H9 (cell line): ENCODE data around the gene DNAH1. TPM values are rescaled to one million over a fixed set of nuclear protein-coding genes. Genes with fewer than 3 reads are reported as not detected.

ENCODE experiments used
- DNase-seq: peaks from one replicate; pipeline ENCODE4 v3.0.0-alpha.2; 2017
- H2AFZ ChIP-seq: one replicate; pipeline ENCODE4 v1.6.1; 2013; ENCODE audit warnings: mild to moderate bottlenecking, low read length, control low read depth, moderate library complexity
- H2AK5ac ChIP-seq: 2 replicates; pipeline ENCODE4 v1.6.1; 2013; ENCODE audit warnings: low read length, control low read depth, mixed read lengths; ENCODE audit not compliant: insufficient read length
- H2BK120ac ChIP-seq: one replicate; pipeline ENCODE4 v1.6.1; 2013; ENCODE audit warnings: low read depth, mild to moderate bottlenecking, low read length, control low read depth, inconsistent platforms; ENCODE audit not compliant: poor library complexity, severe bottlenecking
- H2BK12ac ChIP-seq: 2 replicates; pipeline ENCODE4 v1.6.1; 2013; ENCODE audit warnings: low read length, control low read depth, mixed read lengths, low read depth; ENCODE audit not compliant: insufficient read length
- H2BK15ac ChIP-seq: 2 replicates; pipeline ENCODE4 v1.6.1; 2013; ENCODE audit warnings: low read depth, low read length, control low read depth
- H2BK20ac ChIP-seq: one replicate; pipeline ENCODE4 v1.6.1; 2013; ENCODE audit warnings: low read depth, mild to moderate bottlenecking, low read length, control low read depth, inconsistent platforms; ENCODE audit not compliant: poor library complexity, severe bottlenecking
- H2BK5ac ChIP-seq: 2 replicates; pipeline ENCODE4 v1.6.1; 2013; ENCODE audit warnings: low read length, control low read depth, mixed read lengths; ENCODE audit not compliant: insufficient read length
- H3K14ac ChIP-seq: 2 replicates; pipeline ENCODE4 v1.6.1; 2013; ENCODE audit warnings: low read length, control low read depth; ENCODE audit not compliant: insufficient read depth
- H3K18ac ChIP-seq: 2 replicates; pipeline ENCODE4 v1.6.1; 2013; ENCODE audit warnings: low read depth, mild to moderate bottlenecking, mixed read lengths, low read length, control low read depth; ENCODE audit not compliant: insufficient read length
- H3K23ac ChIP-seq: 2 replicates; pipeline ENCODE4 v1.6.1; 2013; ENCODE audit warnings: low read length, control low read depth, mixed read lengths, low read depth; ENCODE audit not compliant: insufficient read length
- H3K23me2 ChIP-seq: 2 replicates; pipeline ENCODE4 v1.6.1; 2013; ENCODE audit warnings: low read depth, mild to moderate bottlenecking, mixed read lengths, low read length, control low read depth; ENCODE audit not compliant: insufficient read length, poor library complexity, severe bottlenecking
- H3K27ac ChIP-seq: 2 replicates; pipeline ENCODE4 v1.5.1; 2013; ENCODE audit warnings: low read length, control low read depth, mixed read lengths, low read depth; ENCODE audit not compliant: insufficient read length
- H3K27me3 ChIP-seq: 2 replicates; pipeline ENCODE4 v1.6.1; 2013; ENCODE audit warnings: low read length, control low read depth, inconsistent platforms; ENCODE audit not compliant: insufficient read depth
- H3K4ac ChIP-seq: 2 replicates; pipeline ENCODE4 v1.6.1; 2013; ENCODE audit warnings: low read depth, mild to moderate bottlenecking, control low read depth, inconsistent platforms, low read length, moderate library complexity
- H3K4me1 ChIP-seq: 2 replicates; pipeline ENCODE4 v1.6.1; 2013; ENCODE audit warnings: low read length, control low read depth, inconsistent platforms; ENCODE audit not compliant: insufficient read depth
- H3K4me2 ChIP-seq: 2 replicates; pipeline ENCODE4 v1.6.1; 2013; ENCODE audit warnings: low read length, control low read depth, mixed read lengths; ENCODE audit not compliant: insufficient read length, insufficient read depth
- H3K56ac ChIP-seq: 2 replicates; pipeline ENCODE4 v1.6.1; 2013; ENCODE audit warnings: low read depth, mild to moderate bottlenecking, mixed read lengths, low read length, control low read depth; ENCODE audit not compliant: insufficient read length
- H3K79me1 ChIP-seq: 2 replicates; pipeline ENCODE4 v1.6.1; 2013; ENCODE audit warnings: low read depth, mild to moderate bottlenecking, moderate library complexity, low read length, control low read depth, inconsistent platforms; ENCODE audit not compliant: insufficient read depth, poor library complexity, severe bottlenecking
- H3K79me2 ChIP-seq: 2 replicates; pipeline ENCODE4 v1.6.1; 2013; ENCODE audit warnings: low read length, control low read depth, inconsistent platforms; ENCODE audit not compliant: insufficient read depth
- H3K9ac ChIP-seq: 2 replicates; pipeline ENCODE4 v1.6.1; 2013; ENCODE audit warnings: low read length, control low read depth, mixed read lengths; ENCODE audit not compliant: insufficient read length; ENCODE audit errors: extremely low read depth
- H3K9me3 ChIP-seq: one replicate; pipeline ENCODE4 v1.6.1; 2013; ENCODE audit warnings: low read depth, low read length, inconsistent platforms; ENCODE audit not compliant: control insufficient read depth
- H3T11ph ChIP-seq: one replicate; pipeline ENCODE4 v1.6.1; 2013; ENCODE audit warnings: mild to moderate bottlenecking, low read length, control low read depth, inconsistent platforms
- H4K20me1 ChIP-seq: one replicate; pipeline ENCODE4 v1.6.1; 2013; ENCODE audit not compliant: control insufficient read depth, insufficient read length, insufficient read depth
- H4K5ac ChIP-seq: 2 replicates; pipeline ENCODE4 v1.6.1; 2013; ENCODE audit warnings: low read depth, mild to moderate bottlenecking, mixed read lengths, low read length, control low read depth; ENCODE audit not compliant: insufficient read length
- H4K8ac ChIP-seq: replicated peaks from 2 replicates; pipeline ENCODE4 v1.6.1; 2013; ENCODE audit warnings: low read length, control low read depth, mixed read lengths, low read depth; ENCODE audit not compliant: insufficient read length
- H4K91ac ChIP-seq: 2 replicates; pipeline ENCODE4 v1.6.1; 2013; ENCODE audit warnings: low read depth, mild to moderate bottlenecking, moderate library complexity, mixed read lengths, low read length, control low read depth; ENCODE audit not compliant: insufficient read length
- H3K27ac Mint-ChIP-seq, 3 experiments: 2 replicates in 2 of 3; 3 replicates in 1 of 3; pipeline ENCODE4 v1.8.0; 2020 to 2021; ENCODE audit warnings: mixed read lengths in 3 of 3, mild to moderate bottlenecking in 1 of 3, moderate library complexity in 1 of 3
- H3K27me3 Mint-ChIP-seq: 2 replicates; pipeline ENCODE4 v1.8.0; 2021; ENCODE audit warnings: low read depth, mild to moderate bottlenecking, moderate library complexity, mixed read lengths
- H3K36me3 Mint-ChIP-seq, 3 experiments: 2 replicates in 2 of 3; 3 replicates in 1 of 3; pipeline ENCODE4 v1.8.0; 2020 to 2021; ENCODE audit warnings: low read depth in 3 of 3, mixed read lengths in 3 of 3; ENCODE audit not compliant: insufficient read depth in 1 of 3
- H3K4me1 Mint-ChIP-seq, 2 experiments: 2 replicates each; pipeline ENCODE4 v1.8.0; 2020; ENCODE audit warnings: mixed read lengths in 2 of 2
- H3K4me3 Mint-ChIP-seq, 2 experiments: 2 replicates in 1 of 2; 3 replicates in 1 of 2; pipeline ENCODE4 v1.8.0; 2020 to 2021; ENCODE audit warnings: mild to moderate bottlenecking in 2 of 2, mixed read lengths in 2 of 2, moderate library complexity in 1 of 2
- H3K9me3 Mint-ChIP-seq, 2 experiments: 2 replicates in 1 of 2; 3 replicates in 1 of 2; pipeline ENCODE4 v1.8.0; 2020; ENCODE audit warnings: mild to moderate bottlenecking in 2 of 2, mixed read lengths in 2 of 2, moderate library complexity in 1 of 2
- CTCF ChIP-seq: fragments of 200-600 bp; sonication (generic); conservative IDR thresholded peaks from 3 replicates; pipeline ENCODE4 v1.8.0; 2021; ENCODE audit warnings: antibody characterized with exemption, mild to moderate bottlenecking
- WGBS: extraction: QIAGEN DNeasy Blood & Tissue Kit; methylation state at CpG from one replicate; pipeline ENCODE4 v1.1.7; 2013; ENCODE audit warnings: missing lambda C conversion rate, low lambda C conversion rate, mixed read lengths; ENCODE audit not compliant: insufficient read length; ENCODE audit errors: extremely low coverage; 5-methylcytosine and 5-hydroxymethylcytosine counted together
- total RNA-seq: library from RNA; stranded (reverse); gene quantifications from 2 replicates; pipeline ENCODE4 v1.2.1, GENCODE V29; 2021

DNAH1 gene
- total RNA-seq, 1 experiment from 2014 or later, result 2.0 TPM

DNA sequence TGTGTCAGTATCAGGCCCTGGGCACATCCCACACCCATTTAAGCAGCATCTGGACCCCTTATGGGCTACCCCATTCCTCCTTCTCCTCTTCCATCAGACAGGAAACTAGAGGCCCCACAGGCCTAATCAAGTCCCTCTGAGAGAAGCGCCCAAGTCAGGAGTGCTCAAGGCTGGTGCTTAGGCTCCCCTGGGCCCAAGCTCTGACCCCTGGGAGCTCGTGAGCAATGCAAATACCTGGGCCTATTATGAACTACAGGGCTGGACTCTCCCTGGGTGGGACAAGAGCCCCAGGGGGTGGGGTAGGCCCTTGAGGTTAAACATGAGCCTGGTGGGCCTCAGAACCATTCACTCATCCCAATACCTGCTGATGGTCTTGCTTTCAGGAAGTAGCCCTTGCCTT, 71.4 kb downstream of the DNAH1 start:
- H3K9me3 ChIP-seq, result no peaks in the 10 kb centered on the region
- no peak overlapping the region for H4K91ac ChIP-seq
- H4K5ac ChIP-seq, result no peak overlapping the region
- no peaks in the 10 kb centered on the region for H3K9me3 Mint-ChIP-seq
- H3K14ac ChIP-seq, result no peak overlapping the region
- H3K4me2 ChIP-seq, result no peak overlapping the region
- H2BK15ac ChIP-seq, result no peak overlapping the region
- no peak overlapping the region for H2BK120ac ChIP-seq
- DNase-seq, result no peak
- no peak overlapping the region for H4K8ac ChIP-seq
- no CpG with 5 or more reads among the region's 2 CpGs for WGBS
- H3K23me2 ChIP-seq, result no peaks in the 10 kb centered on the region
- no peak overlapping the region for H3K27ac Mint-ChIP-seq
- H2BK5ac ChIP-seq, result no peak overlapping the region
- peaks cover 10 to 14% of the 10 kb centered on the region in 2 experiments for H3K4me1 Mint-ChIP-seq
- H3K56ac ChIP-seq, result no peak overlapping the region
- H3K4ac ChIP-seq, result no peak overlapping the region
- TF ChIP-seq CTCF, result no peak
- H2BK12ac ChIP-seq, result no peak overlapping the region
- H3K79me2 ChIP-seq, result no peaks in the 10 kb centered on the region
- H4K20me1 ChIP-seq, result no peaks in the 10 kb centered on the region
- no peak overlapping the region for H3K27ac ChIP-seq
- no peaks in the 10 kb centered on the region; the same call in 1 of the 2 replicates for H3K27me3 ChIP-seq
- H3K4me1 ChIP-seq, result no peaks in the 10 kb centered on the region
- no peak overlapping the region for H3T11ph ChIP-seq
- H3K27me3 Mint-ChIP-seq, result peaks cover 14% of the 10 kb centered on the region
- H3K9ac ChIP-seq, result no peak overlapping the region
- no peak overlapping the region for H3K4me3 Mint-ChIP-seq
- H2BK20ac ChIP-seq, result no peak overlapping the region
- no peak overlapping the region for H2AK5ac ChIP-seq
- no peak overlapping the region for H2AFZ ChIP-seq
- no peak overlapping the region for H3K23ac ChIP-seq
- H3K18ac ChIP-seq, result no peak overlapping the region
- no peaks in the 10 kb centered on the region for H3K36me3 Mint-ChIP-seq
- H3K79me1 ChIP-seq, result no peaks in the 10 kb centered on the region
